K562 (cell line): ENCODE measurements around the gene PCSK2. TPM values are rescaled to one million over a fixed set of nuclear protein-coding genes. Genes with fewer than 3 reads are reported as not detected.

Source experiments
- ATAC-seq: fragments of 200-7000 bp; cut with Tn5 transposase; 3 replicates; pipeline ENCODE4 v1.9.1; 2020; ENCODE audit warnings: moderate library complexity
- BruUV-seq: library from RNA; stranded (reverse); fragments of 400-500 nt; replicated peaks from 2 replicates; lab custom pipeline; 2021; lab: Mats Ljungman, UMichigan
- CTCF ChIA-PET: fragments of 300-600 bp; formaldehyde crosslinking; extraction: SDS; loops from one replicate; lab custom pipeline; 2021; ENCODE audit warnings: low intra/inter-chr PET ratio; lab: Yijun Ruan, JAX
- POLR2A ChIA-PET: fragments of 300-600, 350-650 bp; sonication (Branson Sonifier 250); formaldehyde crosslinking; extraction: SDS; loops from one replicate; lab custom pipeline; 2021; ENCODE audit warnings: antibody characterized with exemption, inconsistent platforms; lab: Yijun Ruan, JAX
- DNase-seq, 4 experiments: peaks; one replicate each; pipeline versions ENCODE4 v3.0.0 to v3.0.0-alpha.2; 2011 to 2018; ENCODE audit warnings: low spot score in 3 of 4, mixed read lengths in 3 of 4; ENCODE audit errors: extremely low read depth in 1 of 4
- FAIRE-seq: peaks from 2 replicates; lab custom pipeline; 2011; peaks lifted over from hg19 to GRCh38; lab: Jason Lieb, UNC
- H2AFZ ChIP-seq: 2 replicates; pipeline ENCODE4 v1.6.0; 2011; ENCODE audit warnings: low read depth, low read length, control low read depth, inconsistent platforms
- H3K27ac ChIP-seq: fragments of 200-600 bp; 3 replicates; pipeline ENCODE4 v1.8.0; 2011; ENCODE audit warnings: low read depth, mild to moderate bottlenecking, control low read depth, inconsistent platforms, low read length, moderate library complexity, mixed read lengths; ENCODE audit errors: extremely low read depth
- H3K27me3 ChIP-seq, 2 experiments: fragments of 300-600 bp in 1 of 2; 2 replicates in 1 of 2; 3 replicates in 1 of 2; pipeline versions ENCODE4 v1.6.0 to v1.8.0; 2011; ENCODE audit warnings: inconsistent platforms in 2 of 2, low read length in 2 of 2, mild to moderate bottlenecking in 1 of 2, mixed read lengths in 1 of 2, moderate library complexity in 1 of 2; ENCODE audit not compliant: control insufficient read depth in 2 of 2, insufficient read depth in 2 of 2
- H3K36me3 ChIP-seq: fragments of 300-600 bp; 3 replicates; pipeline ENCODE4 v1.8.0; 2011; ENCODE audit warnings: mild to moderate bottlenecking, low read length, inconsistent platforms; ENCODE audit not compliant: control insufficient read depth, insufficient read depth
- H3K4me1 ChIP-seq, 2 experiments: fragments of 200-600 bp in 1 of 2; replicated peaks in 1 of 2; 2 replicates in 1 of 2; 3 replicates in 1 of 2; pipeline versions ENCODE4 v1.5.1 to v1.8.0; 2011; ENCODE audit warnings: inconsistent platforms in 2 of 2, low read length in 2 of 2, mild to moderate bottlenecking in 1 of 2, mixed read lengths in 1 of 2, moderate library complexity in 1 of 2; ENCODE audit not compliant: control insufficient read depth in 2 of 2, insufficient read depth in 2 of 2
- H3K4me2 ChIP-seq: 2 replicates; pipeline ENCODE4 v1.6.1; 2011; ENCODE audit warnings: low read length, control low read depth, inconsistent platforms, mixed read lengths; ENCODE audit not compliant: insufficient read depth
- H3K4me3 ChIP-seq: fragments of 200-600 bp; sonication (generic), shearing (Covaris generic); 2 replicates; pipeline ENCODE4 v1.5.1; 2016; ENCODE audit warnings: control low read depth, inconsistent platforms
- H3K79me2 ChIP-seq: fragments of 200-600 bp; 3 replicates; pipeline ENCODE4 v1.8.0; 2011; ENCODE audit warnings: low read length, inconsistent platforms; ENCODE audit not compliant: control insufficient read depth, insufficient read depth
- H3K9ac ChIP-seq, 2 experiments: 2 replicates each; pipeline versions ENCODE4 v1.6.0 to v1.6.1; 2011; ENCODE audit warnings: low read depth in 2 of 2, low read length in 2 of 2, control low read depth in 1 of 2, inconsistent platforms in 1 of 2, mild to moderate bottlenecking in 1 of 2, mixed read lengths in 1 of 2; ENCODE audit not compliant: insufficient read depth in 1 of 2
- H3K9me1 ChIP-seq: one replicate; pipeline ENCODE4 v1.6.0; 2011; ENCODE audit warnings: inconsistent platforms, mild to moderate bottlenecking, low read length, moderate library complexity; ENCODE audit not compliant: control insufficient read depth, insufficient read depth
- H3K9me3 ChIP-seq: replicated peaks from 2 replicates; pipeline ENCODE4 v1.5.1; 2011; ENCODE audit warnings: low read depth, low read length, inconsistent platforms; ENCODE audit not compliant: control insufficient read depth, insufficient read depth
- H4K20me1 ChIP-seq: replicated peaks from 2 replicates; pipeline ENCODE4 v1.6.1; 2011; ENCODE audit warnings: low read length, inconsistent platforms, mixed read lengths; ENCODE audit not compliant: control insufficient read depth, insufficient read depth
- DACH1 ChIP-seq: fragments of 450-650 bp; IDR thresholded peaks from 2 replicates; pipeline ENCODE4 v1.6.1; 2018; ENCODE audit not compliant: partially characterized antibody
- GABPB1 ChIP-seq: sonication (generic); formaldehyde crosslinking; IDR thresholded peaks from 2 replicates; pipeline ENCODE4 v1.8.0; 2022; ENCODE audit warnings: mild to moderate bottlenecking, missing genetic modification reagents
- GABPB2 ChIP-seq: fragments of 250-450 bp; sonication (Bioruptor Pico); conservative IDR thresholded peaks from 2 replicates; pipeline ENCODE4 v1.5.1; 2021; ENCODE audit warnings: mild to moderate bottlenecking
- KLF16 ChIP-seq: IDR thresholded peaks from 2 replicates; pipeline ENCODE4 v1.6.1; 2016; ENCODE audit warnings: antibody characterized with exemption
- MCM2 ChIP-seq: fragments of 450-650 bp; IDR thresholded peaks from 2 replicates; pipeline ENCODE4 v1.6.1; 2017; ENCODE audit warnings: low read depth, mild to moderate bottlenecking
- MEF2D ChIP-seq: conservative IDR thresholded peaks from 2 replicates; pipeline ENCODE4 v1.6.1; 2016; ENCODE audit warnings: low read depth, missing genetic modification characterization, missing compliant biosample characterization
- MIER1 ChIP-seq: fragments of 450-650 bp; IDR thresholded peaks from 2 replicates; pipeline ENCODE4 v1.6.1; 2016; ENCODE audit warnings: antibody characterized with exemption, mild to moderate bottlenecking, low read depth
- PBX2 ChIP-seq, 2 experiments: IDR thresholded peaks in 1 of 2; conservative IDR thresholded peaks in 1 of 2; 2 replicates each; pipeline ENCODE4 v1.6.1; 2016; ENCODE audit warnings: low read depth in 2 of 2, mild to moderate bottlenecking in 1 of 2, missing compliant biosample characterization in 1 of 2, missing genetic modification characterization in 1 of 2, moderate library complexity in 1 of 2
- PCBP1 ChIP-seq: fragments of 200-400 bp; formaldehyde crosslinking; IDR thresholded peaks from 2 replicates; pipeline ENCODE4 v1.6.1; 2018; ENCODE audit warnings: mild to moderate bottlenecking, low read depth, low read length; ENCODE audit not compliant: poor library complexity, severe bottlenecking
- POU5F1 ChIP-seq: fragments of 150-350 bp; IDR thresholded peaks from 2 replicates; pipeline ENCODE4 v1.6.1; 2014; ENCODE audit warnings: borderline replicate concordance, low read length, low read depth, mild to moderate bottlenecking; ENCODE audit not compliant: partially characterized antibody
- STAT5B ChIP-seq: fragments of 250-450 bp; sonication (Bioruptor Pico); IDR thresholded peaks from 2 replicates; pipeline ENCODE4 v1.8.0; 2021; ENCODE audit warnings: mild to moderate bottlenecking, inconsistent platforms
- TAF1 ChIP-seq: IDR thresholded peaks from 2 replicates; pipeline ENCODE4 v1.6.1; 2011; ENCODE audit warnings: mild to moderate bottlenecking, low read length, moderate library complexity; ENCODE audit not compliant: insufficient read depth, control insufficient read depth, severe bottlenecking; ENCODE audit errors: extremely low read depth
- ZNF217 ChIP-seq: sonication (generic); formaldehyde crosslinking; IDR thresholded peaks from 2 replicates; pipeline ENCODE4 v1.8.0; 2022; ENCODE audit warnings: mild to moderate bottlenecking, missing genetic modification reagents
- ZNF23 ChIP-seq: fragments of 250-450 bp; sonication (Bioruptor Pico); IDR thresholded peaks from 2 replicates; pipeline ENCODE4 v1.4.0; 2020; ENCODE audit warnings: mild to moderate bottlenecking
- WGBS: fragments of 100-300 bp; shearing (Covaris generic); methylation state at CpG from one replicate; pipeline ENCODE4 v1.1.6; 2016; ENCODE audit warnings: low coverage, mixed read lengths; ENCODE audit not compliant: insufficient coverage; ENCODE audit errors: missing lambda C conversion rate; 5-methylcytosine and 5-hydroxymethylcytosine counted together
- in situ Hi-C: fragments of 300-500 bp; cut with MboI; formaldehyde crosslinking; loops from 4 replicates; pipeline ENCODE4 v1.15.0; 2018; ENCODE audit warnings: inconsistent platforms, mixed read lengths
- intact Hi-C: fragments of 100-400 bp; cut with micrococcal nuclease; formaldehyde crosslinking; loops from 2 replicates; pipeline ENCODE4 v1.14.2; 2022
- polyA plus RNA-seq, 8 experiments: library from polyadenylated mRNA; depleted of rRNA in 4 of 8; stranded (reverse) in 5 of 8; unstranded in 3 of 8; fragments of >200 nt; fragmentation: Nextera tagmentation in 2 of 8; fragmentation: Illumina TruSeq in 1 of 8; extraction: Ambion mirVana in 2 of 8; extraction: Trizol in 1 of 8; gene quantifications; 2 replicates each; pipeline versions ENCODE4 v1.2.1 to v1.2.3, GENCODE V29; 2011 to 2014; ENCODE audit warnings: inconsistent platforms in 1 of 8, missing spikeins in 1 of 8
- total RNA-seq, 7 experiments: library from RNA; depleted of rRNA in 6 of 7; stranded (reverse); fragments of >200 nt in 6 of 7; fragmentation: Illumina TruSeq in 2 of 7; extraction: Trizol in 2 of 7; gene quantifications; 2 replicates each; pipeline versions ENCODE4 v1.2.1 to v1.2.3, GENCODE V29; 2011 to 2021; ENCODE audit warnings: low replicate concordance in 1 of 7
- TF ChIP-seq, protein P1 (sequence below): fragments of 450-650 bp; IDR thresholded peaks from 2 replicates; pipeline ENCODE4 v1.6.1; 2016; ENCODE audit warnings: antibody characterized with exemption
- TF ChIP-seq, protein P2 (sequence below): sonication (generic); formaldehyde crosslinking; IDR thresholded peaks from 2 replicates; pipeline ENCODE4 v1.8.0; 2022; ENCODE audit warnings: mild to moderate bottlenecking, missing genetic modification reagents

The PCSK2 gene
- total and polyA plus RNA-seq, 9 of the 15 experiments (the other 6 are each of a cell fraction or from before 2014, with no cell fraction given), result 0.04 to 0.07 (median 0.05) TPM; not detected in 6

GRCh38 chr20:17295151-17295726 lies 68.4 kb downstream of the PCSK2 start:
- BruUV-seq, result no TSS peak
- no peak for DNase-seq
- 19% methylated on average over 3 of the region's 3 CpGs for WGBS

More at GRCh38 chr20:17295151-17295726, 68.4 kb downstream of the PCSK2 start:
- H3K79me2 ChIP-seq, result no peaks in the 10 kb centered on the region
- no peak overlapping the region for H3K4me3 ChIP-seq
- H4K20me1 ChIP-seq, result no peaks in the 10 kb centered on the region
- no peak overlapping the region for H2AFZ ChIP-seq
- no peaks in the 10 kb centered on the region for H3K9me3 ChIP-seq
- H3K27ac ChIP-seq, result no peak overlapping the region
- TF ChIP-seq MEF2D (tag) (no peak), ZNF217 (CRISPR knock-in tag) (no peak), MIER1 (no peak), ZNF23 (CRISPR knock-in tag) (no peak), TAF1 (no peak), PBX2 (CRISPR knock-in tag; IDR thresholded peaks at IDR 0.05; ENCODE audit: low read depth) (no peak), PBX2 (tag; conservative IDR thresholded peaks at IDR 0.05; ENCODE audit: low read depth) (no peak), STAT5B (no peak), PCBP1 (no peak), KLF16 (no peak), POU5F1 (no peak), DACH1 (no peak), GABPB1 (CRISPR knock-in tag) (no peak), GABPB2 (CRISPR knock-in tag) (no peak), MCM2 (no peak)
- TF ChIP-seq, protein P1, sequence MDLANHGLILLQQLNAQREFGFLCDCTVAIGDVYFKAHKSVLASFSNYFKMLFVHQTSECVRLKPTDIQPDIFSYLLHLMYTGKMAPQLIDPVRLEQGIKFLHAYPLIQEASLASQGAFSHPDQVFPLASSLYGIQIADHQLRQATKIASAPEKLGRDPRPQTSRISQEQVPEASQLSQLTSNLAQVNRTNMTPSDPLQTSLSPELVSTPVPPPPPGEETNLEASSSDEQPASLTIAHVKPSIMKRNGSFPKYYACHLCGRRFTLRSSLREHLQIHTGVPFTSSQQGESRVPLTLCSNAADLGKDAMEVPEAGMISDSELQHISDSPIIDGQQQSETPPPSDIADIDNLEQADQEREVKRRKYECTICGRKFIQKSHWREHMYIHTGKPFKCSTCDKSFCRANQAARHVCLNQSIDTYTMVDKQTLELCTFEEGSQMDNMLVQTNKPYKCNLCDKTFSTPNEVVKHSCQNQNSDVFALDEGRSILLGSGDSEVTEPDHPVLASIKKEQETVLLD, result no peak
- TF ChIP-seq, protein P2, sequence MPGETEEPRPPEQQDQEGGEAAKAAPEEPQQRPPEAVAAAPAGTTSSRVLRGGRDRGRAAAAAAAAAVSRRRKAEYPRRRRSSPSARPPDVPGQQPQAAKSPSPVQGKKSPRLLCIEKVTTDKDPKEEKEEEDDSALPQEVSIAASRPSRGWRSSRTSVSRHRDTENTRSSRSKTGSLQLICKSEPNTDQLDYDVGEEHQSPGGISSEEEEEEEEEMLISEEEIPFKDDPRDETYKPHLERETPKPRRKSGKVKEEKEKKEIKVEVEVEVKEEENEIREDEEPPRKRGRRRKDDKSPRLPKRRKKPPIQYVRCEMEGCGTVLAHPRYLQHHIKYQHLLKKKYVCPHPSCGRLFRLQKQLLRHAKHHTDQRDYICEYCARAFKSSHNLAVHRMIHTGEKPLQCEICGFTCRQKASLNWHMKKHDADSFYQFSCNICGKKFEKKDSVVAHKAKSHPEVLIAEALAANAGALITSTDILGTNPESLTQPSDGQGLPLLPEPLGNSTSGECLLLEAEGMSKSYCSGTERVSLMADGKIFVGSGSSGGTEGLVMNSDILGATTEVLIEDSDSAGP (CRISPR knock-in tag), result no peak
- no peak for ATAC-seq
- H3K4me1 ChIP-seq, result no peaks in the 10 kb centered on the region
- no peak overlapping the region for H3K4me2 ChIP-seq
- in situ Hi-C loops, result no loop called here
- POLR2A ChIA-PET, result no interaction called here
- H3K9me1 ChIP-seq, result no peaks in the 10 kb centered on the region
- CTCF ChIA-PET, result no interaction called here
- no peak for FAIRE-seq
- no peak overlapping the region for H3K9ac ChIP-seq
- intact Hi-C loops, result no loop called here
- no peaks in the 10 kb centered on the region for H3K27me3 ChIP-seq
- no peaks in the 10 kb centered on the region for H3K36me3 ChIP-seq
